Loucy (cell line): ENCODE results near the gene NCKAP5.

ENCODE experiments used
- H2AFZ ChIP-seq: fragments of 200-600 bp; sonication (generic); 2 replicates; pipeline ENCODE4 v1.6.0; 2016; ENCODE audit warnings: antibody characterized with exemption, mild to moderate bottlenecking, low read length, moderate library complexity
- H3F3A ChIP-seq: fragments of 200-600 bp; 2 replicates; pipeline ENCODE4 v1.6.0; 2016; ENCODE audit warnings: antibody characterized with exemption, low read depth, mild to moderate bottlenecking
- H3K27me3 ChIP-seq: fragments of 200-600 bp; sonication (generic); 2 replicates; pipeline ENCODE4 v1.6.1; 2014; ENCODE audit warnings: low read length, mild to moderate bottlenecking; ENCODE audit not compliant: insufficient read depth, poor library complexity, severe bottlenecking
- H3K36me3 ChIP-seq: fragments of 200-600 bp; sonication (generic); 2 replicates; pipeline ENCODE4 v1.6.1; 2016; ENCODE audit warnings: low read length; ENCODE audit not compliant: insufficient read depth
- H3K4me1 ChIP-seq: fragments of 200-600 bp; sonication (generic); 2 replicates; pipeline ENCODE4 v1.5.1; 2014; ENCODE audit warnings: low read length, mild to moderate bottlenecking; ENCODE audit not compliant: insufficient read depth, poor library complexity, severe bottlenecking
- H3K4me2 ChIP-seq: fragments of 200-600 bp; sonication (generic); 2 replicates; pipeline ENCODE4 v1.6.0; 2014; ENCODE audit warnings: antibody characterized with exemption, low read length, low read depth, mild to moderate bottlenecking; ENCODE audit not compliant: poor library complexity, severe bottlenecking
- H3K4me3 ChIP-seq: fragments of 200-600 bp; sonication (generic); 2 replicates; pipeline ENCODE4 v1.5.1; 2014; ENCODE audit warnings: low read length, mild to moderate bottlenecking, mixed read lengths; ENCODE audit not compliant: poor library complexity, severe bottlenecking
- H3K79me2 ChIP-seq: fragments of 200-600 bp; sonication (generic); 2 replicates; pipeline ENCODE4 v1.6.1; 2014; ENCODE audit warnings: low read length; ENCODE audit not compliant: insufficient read depth
- H3K9ac ChIP-seq: fragments of 200-600 bp; sonication (generic); 2 replicates; pipeline ENCODE4 v1.6.0; 2014; ENCODE audit warnings: mild to moderate bottlenecking, low read depth, low read length, moderate library complexity; ENCODE audit not compliant: poor library complexity, severe bottlenecking
- H3K9me2 ChIP-seq: fragments of 200-600 bp; sonication (generic); replicated peaks from 2 replicates; pipeline ENCODE4 v1.6.1; 2016; ENCODE audit warnings: low read depth, low read length, mixed read lengths
- H3K9me3 ChIP-seq: fragments of 200-600 bp; sonication (generic); 2 replicates; pipeline ENCODE4 v1.6.1; 2014; ENCODE audit warnings: mild to moderate bottlenecking, antibody characterized with exemption, low read length, low read depth; ENCODE audit not compliant: insufficient read depth
- H4K20me1 ChIP-seq: fragments of 200-600 bp; sonication (generic); 2 replicates; pipeline ENCODE4 v1.6.0; 2014; ENCODE audit warnings: antibody characterized with exemption, low read length, mild to moderate bottlenecking; ENCODE audit not compliant: insufficient read depth, poor library complexity, severe bottlenecking
- EZH2phosphoT487 ChIP-seq: fragments of 200-600 bp; IDR thresholded peaks from 2 replicates; pipeline ENCODE4 v1.6.1; 2018; ENCODE audit warnings: antibody characterized with exemption, mild to moderate bottlenecking, moderate library complexity, borderline replicate concordance
- TF ChIP-seq, protein P1 (sequence below): fragments of 200-600 bp; sonication (generic); conservative IDR thresholded peaks from 2 replicates; pipeline ENCODE4 v1.5.1; 2014; ENCODE audit warnings: mild to moderate bottlenecking, antibody characterized with exemption, low read length

NCKAP5 gene

DNA sequence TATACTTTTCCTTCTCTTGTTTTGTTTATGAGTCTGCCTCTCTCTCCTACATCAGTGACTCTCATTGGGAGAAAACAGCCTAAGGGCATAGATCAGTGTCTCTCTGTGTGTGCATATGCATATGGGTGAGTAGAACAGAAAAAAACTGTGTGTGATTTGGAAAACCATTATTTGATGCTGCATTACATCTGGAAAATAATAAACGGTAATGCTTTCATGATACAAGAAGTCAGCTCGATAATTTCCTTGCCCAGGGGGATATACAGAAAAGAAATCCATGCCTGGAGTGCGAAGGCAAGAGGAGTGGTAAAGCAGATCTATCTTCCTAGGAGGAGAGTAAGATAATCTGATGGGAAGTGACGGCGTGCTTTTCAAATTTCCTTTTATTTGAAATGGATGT lies 676.8 kb downstream of the NCKAP5 start:
- Histone ChIP-seq H3K27me3 (no peaks in the 10 kb centered on the region), H2AFZ (no peak overlapping the region), H4K20me1 (no peaks in the 10 kb centered on the region), H3F3A (no peaks in the 10 kb centered on the region), H3K4me2 (no peak overlapping the region), H3K79me2 (no peaks in the 10 kb centered on the region), H3K4me1 (no peaks in the 10 kb centered on the region), H3K9ac (no peak overlapping the region), H3K4me3 (no peak overlapping the region), H3K9me3 (no peaks in the 10 kb centered on the region; the same call in 1 of the 2 replicates), H3K36me3 (no peaks in the 10 kb centered on the region), H3K9me2 (no peaks in the 10 kb centered on the region)
- TF ChIP-seq, protein P1, sequence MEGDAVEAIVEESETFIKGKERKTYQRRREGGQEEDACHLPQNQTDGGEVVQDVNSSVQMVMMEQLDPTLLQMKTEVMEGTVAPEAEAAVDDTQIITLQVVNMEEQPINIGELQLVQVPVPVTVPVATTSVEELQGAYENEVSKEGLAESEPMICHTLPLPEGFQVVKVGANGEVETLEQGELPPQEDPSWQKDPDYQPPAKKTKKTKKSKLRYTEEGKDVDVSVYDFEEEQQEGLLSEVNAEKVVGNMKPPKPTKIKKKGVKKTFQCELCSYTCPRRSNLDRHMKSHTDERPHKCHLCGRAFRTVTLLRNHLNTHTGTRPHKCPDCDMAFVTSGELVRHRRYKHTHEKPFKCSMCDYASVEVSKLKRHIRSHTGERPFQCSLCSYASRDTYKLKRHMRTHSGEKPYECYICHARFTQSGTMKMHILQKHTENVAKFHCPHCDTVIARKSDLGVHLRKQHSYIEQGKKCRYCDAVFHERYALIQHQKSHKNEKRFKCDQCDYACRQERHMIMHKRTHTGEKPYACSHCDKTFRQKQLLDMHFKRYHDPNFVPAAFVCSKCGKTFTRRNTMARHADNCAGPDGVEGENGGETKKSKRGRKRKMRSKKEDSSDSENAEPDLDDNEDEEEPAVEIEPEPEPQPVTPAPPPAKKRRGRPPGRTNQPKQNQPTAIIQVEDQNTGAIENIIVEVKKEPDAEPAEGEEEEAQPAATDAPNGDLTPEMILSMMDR, result no peak
- no peak for TF ChIP-seq EZH2phosphoT487

DNA sequence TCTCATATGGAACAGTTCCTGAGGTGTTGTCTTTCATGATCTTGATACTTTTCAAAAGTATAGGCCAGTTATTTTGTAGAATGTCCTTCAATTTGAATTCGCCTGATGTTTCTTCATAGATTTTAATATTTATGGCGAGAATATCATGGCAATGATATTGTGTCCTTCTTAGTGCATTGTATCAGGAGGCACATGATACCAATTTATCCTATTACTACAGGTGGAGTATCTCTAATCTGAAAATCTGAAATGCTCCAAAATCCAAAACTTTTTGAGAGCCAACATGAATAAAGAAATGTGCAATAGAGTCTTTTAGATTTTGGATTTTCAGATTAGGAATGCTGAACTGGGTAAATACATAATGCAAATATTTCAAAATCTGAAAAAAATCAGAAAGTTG lies 681.7 kb downstream of the NCKAP5 start:
- Histone ChIP-seq H3K36me3 (no peaks in the 10 kb centered on the region), H3K4me1 (no peaks in the 10 kb centered on the region), H4K20me1 (no peaks in the 10 kb centered on the region), H3K4me3 (no peak overlapping the region), H3F3A (no peaks in the 10 kb centered on the region), H3K79me2 (no peaks in the 10 kb centered on the region), H3K9me2 (no peaks in the 10 kb centered on the region), H2AFZ (no peak overlapping the region), H3K9me3 (no peaks in the 10 kb centered on the region; the same call in 1 of the 2 replicates), H3K9ac (no peak overlapping the region), H3K27me3 (no peaks in the 10 kb centered on the region), H3K4me2 (no peak overlapping the region)
- TF ChIP-seq EZH2phosphoT487, result no peak
- TF ChIP-seq, protein P1, result no peak

DNA sequence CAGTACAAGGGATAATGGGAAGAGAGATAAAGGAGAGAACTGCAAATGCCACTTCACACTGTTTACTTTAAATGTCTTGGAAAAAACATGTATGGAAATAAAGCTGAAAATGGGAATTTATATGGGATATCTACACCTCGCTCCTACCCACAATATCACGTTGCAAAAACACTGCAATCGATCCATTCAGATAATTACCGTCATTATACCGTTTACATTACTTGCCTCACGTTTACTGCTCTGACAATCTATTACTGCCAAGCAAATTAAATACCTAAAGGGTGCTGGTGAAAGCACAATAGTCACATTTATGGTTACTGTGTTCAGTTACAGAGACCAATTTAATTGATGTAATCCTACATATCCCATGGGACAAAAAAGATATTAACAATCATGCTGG lies 683.6 kb downstream of the NCKAP5 start:
- Histone ChIP-seq H3K9ac (no peak overlapping the region), H3K4me1 (no peaks in the 10 kb centered on the region), H4K20me1 (no peaks in the 10 kb centered on the region), H3K9me3 (no peaks in the 10 kb centered on the region), H3K4me3 (no peak overlapping the region), H3K4me2 (no peak overlapping the region), H3F3A (no peaks in the 10 kb centered on the region), H3K9me2 (no peaks in the 10 kb centered on the region), H3K79me2 (no peaks in the 10 kb centered on the region), H3K27me3 (no peaks in the 10 kb centered on the region), H3K36me3 (no peaks in the 10 kb centered on the region), H2AFZ (no peak overlapping the region)
- no peak for TF ChIP-seq EZH2phosphoT487
- TF ChIP-seq, protein P1, result no peak
